AG10803 (cell line): Measurements from ENCODE around the gene PSMD3.

Experiments used
- DNase-seq: peaks from one replicate; pipeline ENCODE4 v3.0.0; 2010; ENCODE audit warnings: low read depth
- H3K4me3 ChIP-seq: 2 replicates; pipeline ENCODE4 v1.5.1; 2011; ENCODE audit warnings: mild to moderate bottlenecking, low read length, control low read depth
- TF ChIP-seq, protein P1 (sequence below): conservative IDR thresholded peaks from 2 replicates; pipeline ENCODE4 v1.5.1; 2011; ENCODE audit warnings: mild to moderate bottlenecking, low read length, control low read depth, inconsistent platforms

Gene PSMD3

DNA sequence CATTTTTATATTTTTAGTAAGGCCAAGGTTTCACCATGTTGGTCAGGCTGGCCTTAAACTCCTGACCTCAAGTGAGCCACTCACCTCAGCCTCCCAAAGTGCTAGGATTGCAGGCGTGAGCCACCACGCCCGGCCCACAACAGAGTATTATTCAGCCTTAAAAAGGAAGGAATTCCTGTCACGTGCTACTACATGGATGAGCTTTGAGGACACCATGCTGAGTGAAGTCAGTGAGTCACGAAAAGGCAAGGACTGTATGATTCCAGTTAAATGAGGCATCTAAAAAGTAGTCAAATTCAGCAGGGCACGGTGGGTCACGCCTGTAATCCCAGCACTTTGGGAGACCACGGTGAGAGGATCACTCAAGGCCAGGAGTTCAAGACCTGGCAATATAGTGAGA lies 44.3 kb downstream of the PSMD3 start:
- H3K4me3 ChIP-seq, result no peak overlapping the region
- TF ChIP-seq, protein P1, sequence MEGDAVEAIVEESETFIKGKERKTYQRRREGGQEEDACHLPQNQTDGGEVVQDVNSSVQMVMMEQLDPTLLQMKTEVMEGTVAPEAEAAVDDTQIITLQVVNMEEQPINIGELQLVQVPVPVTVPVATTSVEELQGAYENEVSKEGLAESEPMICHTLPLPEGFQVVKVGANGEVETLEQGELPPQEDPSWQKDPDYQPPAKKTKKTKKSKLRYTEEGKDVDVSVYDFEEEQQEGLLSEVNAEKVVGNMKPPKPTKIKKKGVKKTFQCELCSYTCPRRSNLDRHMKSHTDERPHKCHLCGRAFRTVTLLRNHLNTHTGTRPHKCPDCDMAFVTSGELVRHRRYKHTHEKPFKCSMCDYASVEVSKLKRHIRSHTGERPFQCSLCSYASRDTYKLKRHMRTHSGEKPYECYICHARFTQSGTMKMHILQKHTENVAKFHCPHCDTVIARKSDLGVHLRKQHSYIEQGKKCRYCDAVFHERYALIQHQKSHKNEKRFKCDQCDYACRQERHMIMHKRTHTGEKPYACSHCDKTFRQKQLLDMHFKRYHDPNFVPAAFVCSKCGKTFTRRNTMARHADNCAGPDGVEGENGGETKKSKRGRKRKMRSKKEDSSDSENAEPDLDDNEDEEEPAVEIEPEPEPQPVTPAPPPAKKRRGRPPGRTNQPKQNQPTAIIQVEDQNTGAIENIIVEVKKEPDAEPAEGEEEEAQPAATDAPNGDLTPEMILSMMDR, result no peak
- DNase-seq, result no peak

DNA sequence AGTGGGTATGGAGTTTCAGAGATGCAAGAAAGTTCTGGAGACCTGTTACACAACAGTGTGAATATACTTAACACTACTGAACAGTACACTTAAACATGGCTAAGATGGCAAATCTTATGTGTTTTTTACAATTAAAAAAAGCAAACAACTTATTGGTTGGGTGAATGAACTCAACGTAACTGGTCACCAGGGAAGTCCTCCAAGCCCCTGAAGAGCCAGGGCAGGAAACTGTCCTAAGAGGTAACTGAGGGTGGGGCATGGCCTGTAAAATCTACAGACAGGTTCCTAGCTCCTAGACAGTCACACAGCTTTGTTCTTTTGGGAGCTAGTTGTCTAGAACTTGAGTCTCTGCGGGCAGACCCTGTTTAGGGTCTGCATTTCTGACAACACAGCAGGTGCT lies 45.0 kb downstream of the PSMD3 start:
- H3K4me3 ChIP-seq, result no peak overlapping the region
- DNase-seq, result no peak
- TF ChIP-seq, protein P1, result no peak

DNA sequence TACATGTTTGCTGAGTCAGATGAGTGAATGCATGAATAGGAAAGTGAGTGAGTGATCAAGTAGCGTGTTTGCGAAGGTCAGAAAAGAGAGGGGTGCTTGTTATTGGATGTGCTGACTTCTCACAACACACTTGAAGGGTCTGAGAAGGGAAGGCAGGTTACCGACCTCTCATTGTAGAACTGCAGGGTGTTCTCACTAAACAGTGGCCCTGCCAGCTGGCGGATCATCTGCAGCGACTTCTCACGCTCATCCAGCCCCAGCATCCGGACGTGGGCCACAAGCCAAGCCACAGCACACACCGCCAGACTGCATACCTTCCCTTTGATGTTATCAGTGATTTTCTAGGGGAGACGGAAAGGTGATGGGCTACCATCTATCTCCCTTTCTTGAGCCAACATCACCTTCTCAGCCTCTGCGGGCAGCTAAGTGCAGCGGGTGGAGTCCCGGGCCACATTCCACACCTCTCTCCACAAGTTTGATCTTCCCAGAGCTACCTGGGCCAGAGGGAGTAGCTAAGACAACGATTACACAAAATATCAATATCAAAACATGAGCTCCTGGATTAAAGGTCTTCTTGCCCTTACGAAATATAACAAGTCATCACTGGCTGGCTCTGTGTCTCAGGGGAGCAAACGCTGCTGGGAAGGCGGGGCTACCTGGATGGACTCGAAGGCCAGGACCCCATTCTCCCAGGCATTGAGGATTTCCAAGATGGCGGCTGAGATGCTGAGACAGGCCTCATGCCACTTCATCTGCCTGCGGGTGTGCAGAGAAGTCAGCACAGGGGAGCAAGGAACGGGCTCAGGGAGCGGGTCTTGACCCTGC lies 45.6 kb downstream of the PSMD3 start:
- TF ChIP-seq, protein P1, result no peak
- no peak for DNase-seq
- no peak overlapping the region for H3K4me3 ChIP-seq

DNA sequence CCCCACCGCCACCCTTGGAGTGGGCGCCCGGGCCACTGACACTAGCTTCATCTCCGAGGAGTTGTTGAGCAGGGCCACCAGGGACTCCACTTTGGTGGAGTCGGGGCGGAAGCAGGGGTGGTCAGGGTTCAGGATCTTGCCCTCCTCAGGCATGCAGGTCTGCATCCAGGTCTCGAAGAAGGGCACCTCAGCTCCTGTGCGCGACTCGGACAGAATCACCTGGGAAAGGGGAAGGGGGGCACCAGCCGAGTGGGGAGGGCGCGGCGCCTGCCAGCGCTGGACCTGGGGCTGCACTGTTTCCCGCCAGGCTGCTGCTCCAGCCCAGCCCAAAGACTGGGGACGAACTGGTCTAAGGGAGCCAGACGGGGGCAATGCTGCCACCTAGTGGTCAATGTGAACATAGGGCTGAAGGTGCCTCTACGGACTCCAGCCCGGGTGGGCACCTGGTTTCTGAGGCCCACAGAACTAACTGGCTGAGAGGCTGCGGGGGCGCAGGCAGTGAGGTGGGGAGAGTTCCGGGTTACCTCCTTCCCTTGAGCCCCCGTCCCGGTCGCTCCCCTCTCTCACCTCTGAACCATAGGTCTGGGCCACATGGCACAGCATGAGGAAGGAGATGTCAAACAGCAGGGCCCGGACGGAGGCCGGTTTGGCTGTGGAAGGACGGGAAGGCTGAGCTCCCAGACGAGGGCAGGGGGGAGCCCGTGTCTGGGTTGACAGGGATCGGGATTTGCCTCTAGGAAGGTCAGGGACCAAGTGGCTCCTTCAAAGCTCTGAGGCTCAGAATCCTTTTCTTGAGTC lies 46.4 kb downstream of the PSMD3 start:
- TF ChIP-seq, protein P1, result peak; percentile 78
- peak; percentile 72 for DNase-seq

DNA sequence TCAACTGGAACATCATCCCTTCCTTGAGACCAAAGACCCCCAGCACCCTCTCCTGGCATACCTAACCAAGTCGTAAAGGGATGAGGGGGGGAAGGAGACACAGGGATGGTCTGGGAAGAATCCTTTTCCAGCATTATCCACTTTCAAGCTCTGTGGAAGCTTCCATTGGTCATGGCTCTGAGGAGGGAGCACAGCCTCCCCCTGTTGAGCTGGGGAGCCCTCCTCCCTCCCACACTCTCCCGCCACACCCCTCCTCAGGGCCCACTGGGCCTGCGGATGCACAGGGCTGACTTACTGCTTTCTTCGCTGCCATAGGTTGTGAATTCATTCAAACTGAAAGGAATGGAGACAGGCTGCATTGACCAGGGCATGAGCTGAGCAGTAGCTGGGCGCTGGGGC lies 47.0 kb downstream of the PSMD3 start:
- DNase-seq, result no peak
- TF ChIP-seq, protein P1, result no peak
- H3K4me3 ChIP-seq, result no peak overlapping the region

More for the DNA sequence above, 46.4 kb downstream of the PSMD3 start:
- no peak overlapping the region for H3K4me3 ChIP-seq

DNA sequence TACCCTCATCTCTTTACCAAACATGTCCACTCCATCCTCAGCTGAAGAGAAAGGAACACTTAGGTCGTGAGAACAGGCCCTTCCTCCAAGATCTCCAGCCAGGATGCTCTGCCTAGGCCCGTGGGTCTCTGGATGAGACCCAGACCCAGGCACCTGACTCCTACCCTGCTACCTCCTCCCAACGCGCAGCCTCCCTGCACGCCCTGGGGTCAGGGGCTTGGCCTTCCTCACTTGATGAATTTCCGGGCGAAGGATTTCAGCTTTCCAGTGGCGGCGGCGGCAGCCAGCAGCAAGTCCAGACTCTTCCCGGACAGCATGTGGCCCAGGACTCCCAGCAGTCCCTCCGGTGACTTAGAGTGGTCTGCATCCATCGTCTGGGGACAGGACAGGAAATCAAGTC lies 48.0 kb downstream of the PSMD3 start:
- no peak overlapping the region for H3K4me3 ChIP-seq
- TF ChIP-seq, protein P1, result no peak
- DNase-seq, result no peak
